GM21367 (cell line): ENCODE results near the gene KLF9.

Experiments
- ATAC-seq: cut with Tn5 transposase; IDR thresholded peaks from one replicate; pipeline ENCODE4 v1.9.1; 2021; ENCODE audit not compliant: unreplicated experiment

Gene KLF9

GRCh38 chr9:70413799-70414775 is at the start of gene KLF9:
Gene KLF9, minus strand, starts transcription at chr9:70414657. Its CDS starts 1,294 bp downstream, at chr9:70413363.
- peak; percentile 59 for ATAC-seq

GRCh38 chr9:70463877-70464276 is 49.4 kb upstream of the KLF9 start:
- no peak for ATAC-seq

- ATAC-seq: no peak
Measured at GRCh38 chr9:70462300-70462699, 47.8 kb upstream of the KLF9 start.

- ATAC-seq: no peak
Measured at GRCh38 chr9:70457235-70457634, 42.8 kb upstream of the KLF9 start.

DNA sequence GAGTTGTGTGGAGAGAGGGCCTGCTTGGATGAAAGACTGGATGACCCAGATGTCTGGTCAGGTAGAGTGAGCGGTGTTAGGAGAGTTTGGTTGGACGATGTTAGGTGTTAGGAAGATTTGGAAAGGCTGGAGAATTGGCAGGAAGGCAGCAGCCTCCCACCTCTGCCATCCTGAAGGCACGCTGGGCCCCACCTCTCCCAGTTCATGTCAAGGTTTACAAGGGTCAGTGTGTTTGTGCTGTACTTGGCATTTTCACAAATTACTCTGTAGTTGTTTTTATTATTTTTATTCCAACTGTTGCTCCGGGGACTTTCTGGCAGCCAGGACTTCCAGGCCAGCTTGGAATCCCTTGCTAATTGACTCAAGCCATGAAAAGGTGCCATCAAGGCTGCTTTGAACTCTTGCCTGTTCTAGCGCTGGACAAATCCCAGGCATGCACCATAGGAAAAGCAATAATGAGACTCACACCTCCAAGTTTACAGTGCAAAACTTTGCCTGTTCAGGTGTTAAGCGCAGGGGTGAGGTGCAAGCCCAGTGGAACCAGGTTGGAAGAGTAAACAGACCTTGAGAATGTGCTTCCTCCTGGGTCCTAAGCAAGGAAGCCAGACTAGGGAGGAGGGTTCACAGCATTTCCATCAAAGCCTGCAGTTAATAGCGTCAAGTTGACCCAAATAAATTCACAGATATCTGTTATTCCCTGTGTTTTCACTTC is 41.7 kb upstream of the KLF9 start:
- ATAC-seq: no peak

GRCh38 chr9:70452365-70452764 is 37.9 kb upstream of the KLF9 start:
- ATAC-seq: no peak

GRCh38 chr9:70451765-70452164 is 37.3 kb upstream of the KLF9 start:
- ATAC-seq: no peak

DNA sequence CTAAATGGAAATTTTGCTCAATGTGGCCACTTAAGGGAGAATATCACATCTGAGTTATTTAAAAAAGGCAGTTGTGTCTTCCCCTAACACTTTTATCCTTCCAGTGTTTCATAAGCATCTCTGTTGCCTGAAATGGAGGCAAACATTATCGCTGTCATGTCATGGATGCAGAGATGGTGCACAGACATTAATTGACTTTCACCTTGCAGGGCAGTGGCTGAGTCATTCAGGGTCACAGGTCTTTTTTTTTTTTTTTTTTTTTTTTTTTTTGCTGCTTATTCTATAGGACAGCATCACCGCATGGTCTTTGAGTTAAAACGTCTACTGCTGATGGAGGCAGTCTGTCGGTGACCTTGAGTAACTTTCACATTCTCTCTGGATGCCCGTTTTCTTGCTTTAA is 36.3 kb upstream of the KLF9 start:
- no peak for ATAC-seq

DNA sequence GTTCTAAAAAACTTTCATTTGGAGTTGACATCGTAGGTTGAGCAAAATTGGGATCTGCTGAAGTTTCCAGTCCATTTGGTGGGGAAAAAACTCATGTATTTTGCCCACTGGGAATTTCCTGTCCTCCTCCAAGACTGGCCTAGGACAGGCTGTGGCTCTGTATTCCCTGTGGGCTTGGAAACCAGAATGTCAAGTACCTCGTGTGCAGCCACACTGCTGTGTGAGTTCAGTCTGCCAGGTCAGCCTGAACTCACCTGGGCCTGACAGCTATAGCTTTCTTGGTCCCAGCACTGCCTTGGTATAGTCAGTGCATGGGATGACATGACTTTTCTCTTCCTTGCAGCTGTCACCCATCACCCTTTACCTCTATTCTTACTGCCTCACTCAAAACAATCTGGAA is 35.0 kb upstream of the KLF9 start:
- no peak for ATAC-seq

DNA sequence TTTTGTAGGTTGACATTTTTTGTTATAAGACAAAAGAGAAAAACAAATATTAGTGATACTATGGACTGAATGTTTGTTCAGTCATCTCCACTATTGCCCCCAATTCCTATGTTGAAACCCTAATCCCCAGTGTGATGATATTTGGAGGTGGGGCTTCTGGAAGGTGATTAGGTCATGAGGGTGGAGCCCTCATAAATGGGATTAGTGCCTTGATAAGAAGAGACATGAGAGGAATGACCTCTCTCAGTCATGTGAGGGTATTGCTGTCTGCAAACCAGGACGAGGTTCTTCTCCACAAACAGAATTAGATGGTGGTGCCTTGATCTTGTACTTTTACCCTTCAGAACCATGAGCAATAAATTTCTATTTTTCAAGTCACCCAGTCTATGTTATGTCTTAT is 34.5 kb upstream of the KLF9 start:
- no peak for ATAC-seq

DNA sequence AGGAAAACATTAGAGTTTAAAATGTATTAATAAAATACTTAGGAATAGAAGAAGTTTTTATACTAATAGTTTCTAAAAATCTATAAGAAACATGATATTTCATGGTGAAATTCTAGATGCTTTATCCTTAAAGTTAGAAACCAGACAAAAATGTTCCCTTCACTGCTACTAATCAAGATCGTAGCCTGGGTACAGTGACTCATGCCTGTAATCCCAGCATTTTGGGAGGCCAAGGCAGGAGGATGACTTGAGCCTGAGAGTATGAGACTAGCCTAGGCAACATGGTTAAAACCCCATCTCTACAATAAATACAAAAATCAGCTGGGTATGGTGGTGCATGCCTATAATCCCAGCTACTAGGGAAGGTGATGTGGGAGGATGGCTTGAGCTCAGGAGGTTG is 30.4 kb upstream of the KLF9 start:
- ATAC-seq: no peak

DNA sequence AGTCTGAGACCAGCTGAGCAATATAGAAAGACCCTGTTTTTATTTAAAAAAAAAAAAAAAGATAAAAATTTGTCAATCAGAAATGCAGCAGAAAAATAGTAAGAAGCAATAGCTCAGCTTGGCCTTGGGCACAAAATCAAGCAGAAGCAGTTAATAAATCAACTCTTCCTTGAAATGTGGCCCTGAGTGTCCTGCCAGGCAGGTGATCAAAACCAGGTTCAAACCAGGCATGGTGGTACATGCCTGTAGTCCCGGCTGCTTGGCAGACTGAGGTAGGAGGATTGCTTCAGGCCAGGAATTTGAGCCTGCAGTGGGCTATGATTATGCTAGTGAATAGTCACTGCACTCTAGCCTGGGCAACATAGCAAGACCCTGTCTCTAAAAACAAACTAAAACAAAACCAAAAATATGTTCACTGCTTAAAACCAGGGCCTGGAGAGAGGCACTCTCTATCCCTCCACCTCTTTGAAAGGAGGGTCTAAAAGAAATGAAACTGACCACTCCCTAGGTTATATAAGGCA is 27.9 kb upstream of the KLF9 start:
- ATAC-seq: no peak

GRCh38 chr9:70441622-70442021 is 27.2 kb upstream of the KLF9 start:
- no peak for ATAC-seq

GRCh38 chr9:70439991-70440706 is 25.7 kb upstream of the KLF9 start:
- ATAC-seq: no peak

DNA sequence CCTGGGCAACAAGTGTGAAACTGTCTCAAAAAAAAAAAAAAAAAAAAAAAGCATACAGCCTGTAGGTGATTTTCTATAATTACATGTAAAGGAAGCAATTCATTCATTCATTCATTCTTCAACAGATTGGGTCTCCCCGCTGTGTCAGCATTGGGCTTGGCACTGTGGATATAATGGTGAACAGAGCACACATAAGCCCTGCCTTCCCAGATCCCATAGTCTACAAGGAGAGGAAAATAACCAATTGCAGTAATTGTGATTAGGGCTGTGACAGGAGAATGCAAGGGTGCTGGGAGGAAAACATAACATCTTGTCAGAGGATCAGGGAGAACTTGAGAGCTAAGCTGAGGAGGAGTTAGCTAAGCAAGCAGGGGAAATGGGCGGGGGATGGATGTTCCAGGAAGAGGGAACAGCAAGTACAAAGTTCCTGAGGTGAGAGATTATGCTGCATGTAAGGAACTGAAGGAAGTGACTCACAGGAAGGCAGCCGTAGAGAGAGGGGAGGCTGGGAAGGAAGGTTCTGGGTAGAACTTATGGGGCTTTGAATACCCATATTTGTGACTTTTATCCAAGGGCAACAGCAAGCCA is 24.0 kb upstream of the KLF9 start:
- no peak for ATAC-seq

- no peak for ATAC-seq
Measured at GRCh38 chr9:70435948-70436347, 21.5 kb upstream of the KLF9 start.

GRCh38 chr9:70429899-70430298 is 15.4 kb upstream of the KLF9 start:
- ATAC-seq: no peak

GRCh38 chr9:70428781-70429180 is 14.3 kb upstream of the KLF9 start:
- ATAC-seq: no peak

DNA sequence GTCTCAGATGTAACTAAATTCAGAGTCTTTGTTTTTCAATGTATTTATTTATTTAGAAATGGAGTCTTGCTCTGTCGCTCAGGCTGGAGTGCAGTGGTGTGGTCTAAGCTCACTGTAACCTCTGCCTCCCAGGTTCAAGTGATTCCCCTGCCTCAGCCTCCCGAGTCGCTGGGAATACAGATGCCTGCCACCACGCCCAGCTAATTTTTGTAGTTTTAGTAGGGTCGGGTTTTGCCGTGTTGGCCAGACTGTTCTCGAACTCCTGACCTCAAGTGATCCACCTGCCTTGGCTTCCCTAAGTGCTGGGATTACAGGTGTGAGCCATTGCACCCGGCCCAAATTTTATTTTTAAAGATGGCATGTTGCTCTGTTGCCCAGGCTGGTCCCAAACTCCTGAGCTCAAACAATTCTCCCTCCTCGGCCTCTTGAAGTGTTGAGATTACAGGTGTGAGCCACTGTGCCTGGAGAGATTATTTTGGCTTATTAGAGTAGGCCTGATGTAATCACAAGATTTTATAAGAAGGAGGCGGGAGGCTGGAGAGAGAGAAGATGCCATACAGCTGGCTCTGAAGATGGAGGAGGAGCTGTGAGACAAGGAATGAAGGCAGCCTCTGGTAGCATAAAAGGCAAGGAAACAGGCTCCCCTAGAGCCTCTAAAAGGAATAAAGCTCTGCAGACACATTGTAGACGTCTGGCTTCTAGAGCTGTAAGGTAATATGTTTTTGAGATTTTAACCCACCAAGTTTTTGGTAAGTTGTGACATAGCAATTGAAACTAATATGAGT is 12.9 kb upstream of the KLF9 start:
- no peak for ATAC-seq

DNA sequence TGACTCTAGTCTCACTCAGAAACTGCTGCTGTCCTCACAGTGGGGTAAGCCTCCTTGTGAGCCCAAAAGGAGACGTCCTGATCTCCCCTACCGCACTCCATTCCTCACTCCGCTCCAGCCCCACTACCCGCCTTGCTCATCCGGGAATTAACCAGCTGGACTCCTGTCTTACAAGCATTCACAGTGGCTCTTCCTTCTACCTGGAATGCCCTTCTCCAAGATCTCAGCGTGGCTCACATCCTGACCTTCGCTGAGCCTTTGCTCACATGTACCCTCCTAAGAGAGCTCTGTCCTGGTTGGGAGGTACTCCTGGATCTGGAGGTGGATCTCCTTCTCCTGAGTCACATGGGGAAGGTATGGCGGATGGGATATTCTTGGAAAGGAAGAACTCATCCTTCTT is 10.7 kb upstream of the KLF9 start:
- no peak for ATAC-seq
